Epithelial cell of prostate (primary cell): ENCODE data around the gene CYTH4.

ENCODE experiments used
- DNase-seq: peaks from one replicate; pipeline ENCODE4 v3.0.0-alpha.2; 2011; ENCODE audit warnings: low read depth, low spot score
- H3K27ac ChIP-seq: fragments of 450-650 bp; 2 replicates; pipeline ENCODE4 v1.5.1; 2017; ENCODE audit warnings: mild to moderate bottlenecking

The CYTH4 gene

DNA sequence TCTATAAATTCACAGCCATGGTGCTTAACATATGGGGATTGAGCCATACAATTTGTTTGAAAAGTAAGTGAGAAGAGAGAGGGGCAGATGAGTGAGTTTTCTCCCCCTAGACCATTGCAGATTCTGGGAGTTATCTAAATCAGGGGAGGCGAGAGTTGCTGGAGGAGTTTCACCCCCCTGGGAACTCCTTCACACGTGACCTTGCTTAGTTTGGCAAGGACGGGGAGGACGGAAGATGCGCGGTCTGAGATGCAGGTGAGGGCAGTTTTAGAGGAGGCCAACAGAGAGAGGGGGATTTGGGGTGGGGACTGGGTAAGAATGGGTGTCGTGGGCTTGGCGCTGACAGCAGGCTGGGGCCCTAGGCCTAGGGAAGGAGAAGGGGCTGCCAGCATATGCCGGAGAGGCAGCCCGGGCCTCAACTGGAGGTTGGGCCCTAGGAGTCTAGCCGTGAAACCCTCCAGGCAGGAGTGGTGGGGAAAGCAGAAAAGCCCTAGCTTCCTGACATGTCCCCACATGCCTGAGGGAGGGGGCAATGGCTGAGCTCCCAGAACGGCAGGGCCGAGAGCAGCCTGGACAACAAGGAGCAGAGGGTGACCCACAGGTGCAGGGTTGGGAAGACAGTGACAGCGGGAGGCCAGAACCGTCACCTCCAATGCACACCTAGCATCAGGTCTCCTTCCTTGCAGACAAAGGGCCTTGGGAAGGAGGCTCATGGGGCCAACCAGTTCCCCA is 81.1 kb downstream of the CYTH4 start:
- no peak overlapping the region for H3K27ac ChIP-seq
- no peak for DNase-seq
